HCT116 (cell line): ENCODE results near the gene ATOH8. TPM values are rescaled to one million over a fixed set of nuclear protein-coding genes. Genes with fewer than 3 reads are reported as not detected.

Source experiments
- ATAC-seq: fragments of 200-7000 bp; cut with Tn5 transposase; 2 replicates; pipeline ENCODE4 v1.9.1; 2020; ENCODE audit warnings: mild to moderate bottlenecking, moderate library complexity
- BruUV-seq: library from RNA; stranded (reverse); fragments of 400-500 nt; replicated peaks from 2 replicates; lab custom pipeline; 2021; lab: Mats Ljungman, UMichigan
- CTCF ChIA-PET: fragments of 300-600 bp; sonication (Branson Sonifier 250); formaldehyde crosslinking; loops from one replicate; lab custom pipeline; 2021; ENCODE audit warnings: antibody characterized with exemption; lab: Charles Lee
- POLR2A ChIA-PET: fragments of 300-600, 350-600 bp; sonication (Branson Sonifier 250); formaldehyde crosslinking; loops from one replicate; lab custom pipeline; 2021; ENCODE audit warnings: antibody characterized with exemption; lab: Charles Lee
- RAD21 ChIA-PET, 2 experiments: fragments of 300-600 bp; sonication (Branson Sonifier 250); formaldehyde crosslinking; loops; one replicate each; lab custom pipeline; 2023; ENCODE audit warnings: low total read pairs in 2 of 2; ENCODE audit not compliant: uncharacterized antibody in 2 of 2, unreplicated experiment in 2 of 2, low non-redundant PET in 1 of 2; lab: Charles Lee
- DNase-seq: peaks from one replicate; pipeline ENCODE4 v3.0.0-alpha.2; 2010; ENCODE audit warnings: low read depth, low spot score
- H2AFZ ChIP-seq: fragments of 200-600 bp; shearing (Covaris generic), sonication (generic); 2 replicates; pipeline ENCODE4 v1.6.1; 2017; ENCODE audit warnings: low read depth, mixed run types, mixed read lengths, antibody characterized with exemption, low read length; ENCODE audit not compliant: poor library complexity, severe bottlenecking
- H3K27ac ChIP-seq: 2 replicates; pipeline ENCODE4 v1.5.1; 2012; ENCODE audit warnings: low read depth, low read length
- H3K27me3 ChIP-seq: fragments of 200-600 bp; sonication (generic); 2 replicates; pipeline ENCODE4 v1.6.1; 2016; ENCODE audit warnings: mixed run types, low read length, mixed read lengths; ENCODE audit not compliant: insufficient read depth
- H3K36me3 ChIP-seq, 2 experiments: fragments of 200-500 bp in 1 of 2; fragments of 200-600 bp in 1 of 2; sonication (Bioruptor generic) in 1 of 2; sonication (generic) in 1 of 2; 2 replicates each; pipeline versions ENCODE4 v1.5.1 to v1.6.1; 2014 to 2016; ENCODE audit warnings: low read length in 2 of 2, inconsistent platforms in 1 of 2, mixed read lengths in 1 of 2, mixed run types in 1 of 2; ENCODE audit not compliant: insufficient read depth in 2 of 2, control insufficient read depth in 1 of 2
- H3K4me1 ChIP-seq, 2 experiments: fragments of 200-600 bp in 1 of 2; sonication (generic) in 1 of 2; 2 replicates each; pipeline versions ENCODE4 v1.5.1 to v1.6.1; 2012 to 2017; ENCODE audit warnings: low read length in 2 of 2, inconsistent platforms in 1 of 2, mild to moderate bottlenecking in 1 of 2, mixed read lengths in 1 of 2, mixed run types in 1 of 2, moderate library complexity in 1 of 2; ENCODE audit not compliant: insufficient read depth in 2 of 2, control insufficient read depth in 1 of 2
- H3K4me2 ChIP-seq: fragments of 200-600 bp; sonication (generic); 2 replicates; pipeline ENCODE4 v1.6.1; 2017; ENCODE audit warnings: mixed run types, low read length, mixed read lengths
- H3K4me3 ChIP-seq, 2 experiments: fragments of 200-600 bp in 1 of 2; sonication (generic) in 1 of 2; replicated peaks in 1 of 2; 2 replicates each; pipeline ENCODE4 v1.5.1; 2011 to 2016; ENCODE audit warnings: low read length in 2 of 2, control low read depth in 1 of 2, low read depth in 1 of 2, mild to moderate bottlenecking in 1 of 2, mixed read lengths in 1 of 2, mixed run types in 1 of 2
- H3K79me2 ChIP-seq: fragments of 200-600 bp; sonication (generic); 2 replicates; pipeline ENCODE4 v1.6.1; 2017; ENCODE audit warnings: mild to moderate bottlenecking, mixed run types, low read length, moderate library complexity, mixed read lengths; ENCODE audit not compliant: insufficient read depth
- H3K9ac ChIP-seq: fragments of 200-600 bp; sonication (generic); 2 replicates; pipeline ENCODE4 v1.6.1; 2016; ENCODE audit warnings: low read length, mixed read lengths
- H3K9me2 ChIP-seq: fragments of 200-600 bp; sonication (generic), shearing (Covaris generic); 2 replicates; pipeline ENCODE4 v1.6.1; 2017; ENCODE audit warnings: mixed run types, mild to moderate bottlenecking, moderate library complexity; ENCODE audit not compliant: insufficient read depth
- H3K9me3 ChIP-seq, 2 experiments: fragments of 200-500 bp in 1 of 2; fragments of 200-600 bp in 1 of 2; sonication (Bioruptor generic) in 1 of 2; sonication (generic) in 1 of 2; 2 replicates each; pipeline ENCODE4 v1.6.1; 2014 to 2017; ENCODE audit warnings: low read length in 2 of 2, mixed read lengths in 2 of 2, inconsistent platforms in 1 of 2, low read depth in 1 of 2, mild to moderate bottlenecking in 1 of 2, mixed run types in 1 of 2, moderate library complexity in 1 of 2; ENCODE audit not compliant: control insufficient read depth in 1 of 2, insufficient read depth in 1 of 2
- H4K20me1 ChIP-seq: fragments of 200-600 bp; sonication (generic), shearing (Covaris generic); 2 replicates; pipeline ENCODE4 v1.6.1; 2017; ENCODE audit warnings: mixed run types, mild to moderate bottlenecking, moderate library complexity; ENCODE audit not compliant: insufficient read depth
- CTCF ChIP-seq, 3 experiments: fragments of 200-600 bp in 1 of 3; sonication (generic) in 1 of 3; IDR thresholded peaks in 2 of 3; conservative IDR thresholded peaks in 1 of 3; 2 replicates each; pipeline ENCODE4 v1.5.1; 2012 to 2017; ENCODE audit warnings: low read depth in 2 of 3, low read length in 2 of 3, antibody characterized with exemption in 1 of 3, borderline replicate concordance in 1 of 3, control low read depth in 1 of 3, mild to moderate bottlenecking in 1 of 3, mixed read lengths in 1 of 3, mixed run types in 1 of 3, moderate library complexity in 1 of 3; ENCODE audit not compliant: insufficient read depth in 1 of 3
- JUND ChIP-seq: IDR thresholded peaks from 2 replicates; pipeline ENCODE4 v1.6.1; 2012
- RAD21 ChIP-seq: IDR thresholded peaks from 2 replicates; pipeline ENCODE4 v1.6.1; 2012; ENCODE audit warnings: low read depth, mild to moderate bottlenecking
- intact Hi-C: fragments of 100-400 bp; cut with micrococcal nuclease; formaldehyde crosslinking; loops from 2 replicates; pipeline ENCODE4 v1.10.0; 2022
- total RNA-seq: library from RNA; stranded (reverse); gene quantifications from one replicate; pipeline ENCODE4 v1.2.1, GENCODE V29; 2021; ENCODE audit not compliant: unreplicated experiment

Gene ATOH8
- total RNA-seq, 1 experiment from 2014 or later: 0.74 TPM

GRCh38 chr2:85826990-85827878 lies 73.4 kb downstream of the ATOH8 start:
- ATAC-seq: peak; percentile 98

More at GRCh38 chr2:85826990-85827878, 73.4 kb downstream of the ATOH8 start:
- no peaks in the 10 kb centered on the region for H4K20me1 ChIP-seq
- no peak for TF ChIP-seq JUND
- peak; percentile 84 to 88 (median 86) for TF ChIP-seq CTCF (IDR thresholded peaks at IDR 0.05 in 2 of 3, conservative IDR thresholded peaks at IDR 0.05 in 1 of 3; ENCODE audit: borderline replicate concordance in 1 of 3, insufficient read depth in 1 of 3, low read depth in 2 of 3, low read length in 2 of 3)
- TF ChIP-seq RAD21: peak; percentile 96
- TF ChIP-seq, all 23 proteins: peak for 2
- peak; percentile 27 for DNase-seq
- H3K9me3 ChIP-seq: no peaks in the 10 kb centered on the region
- H3K27me3 ChIP-seq: no peaks in the 10 kb centered on the region
- H3K27ac ChIP-seq: no peak overlapping the region
- H2AFZ ChIP-seq: peak overlapping the region; percentile 24
- peak overlapping the region; percentile 75 for H3K4me2 ChIP-seq
- ChIA-PET POLR2A (no interaction called here), CTCF (interaction anchor here (0.5 to 3.6 kb wide), 32 partner anchors 9 to 545 kb away, joined by 3 to 95 read pairs (median 3); partner anchors contain the start of genes ATOH8, IMMT, POLR1A and PTCD3), RAD21 (interaction anchor here (0.6 to 1.7 kb wide), 8 partner anchors 63 to 253 kb away, joined by 3 to 22 read pairs (median 5); no protein-coding TSS in a partner anchor)
- H3K36me3 ChIP-seq: no peaks in the 10 kb centered on the region
- H3K9me2 ChIP-seq: no peaks in the 10 kb centered on the region
- no peaks in the 10 kb centered on the region for H3K79me2 ChIP-seq
- intact Hi-C loops: loop anchor here (1.0 kb wide), 1 partner anchor 251 kb away; no protein-coding TSS in a partner anchor
- no TSS peak for BruUV-seq
- H3K4me1 ChIP-seq: peaks cover 3 to 5% of the 10 kb centered on the region in 2 experiments; a peak in 1 of 4 replicates
- H3K9ac ChIP-seq: no peak overlapping the region
- H3K4me3 ChIP-seq: peak overlapping the region; percentile 21 to 24; a peak in 3 of 4 replicates
